SH-SY5Y (cell line): Measurements from ENCODE around the gene LDAH.

Source experiments
- GATA2 ChIP-seq: IDR thresholded peaks from 2 replicates; pipeline ENCODE4 v1.6.1; 2011; ENCODE audit warnings: mild to moderate bottlenecking, low read depth, low read length
- GATA3 ChIP-seq: IDR thresholded peaks from 2 replicates; pipeline ENCODE4 v1.6.1; 2011; ENCODE audit warnings: low read depth, mild to moderate bottlenecking, low read length, moderate library complexity

Gene LDAH

GRCh38 chr2:20812779-20813178 is 10.1 kb downstream of the LDAH start:
- TF ChIP-seq GATA3 (no peak), GATA2 (no peak)

- TF ChIP-seq GATA2 (no peak), GATA3 (no peak)
These were observed 16.6 kb downstream of the LDAH start for GRCh38 chr2:20806286-20806685.

- no peak for TF ChIP-seq GATA2
- TF ChIP-seq GATA3 = no peak
These were observed 18.9 kb downstream of the LDAH start for GRCh38 chr2:20803974-20804373.

- TF ChIP-seq GATA3 = no peak
These were observed 19.6 kb downstream of the LDAH start for GRCh38 chr2:20803226-20803682.

- TF ChIP-seq GATA2 (no peak), GATA3 (no peak)
These were observed 25.8 kb downstream of the LDAH start for GRCh38 chr2:20797096-20797495.

GRCh38 chr2:20796374-20796791 is 26.5 kb downstream of the LDAH start:
- TF ChIP-seq GATA2 (no peak), GATA3 (no peak)

GRCh38 chr2:20781656-20782265 is 41.1 kb downstream of the LDAH start:
- no peak for TF ChIP-seq GATA2
- TF ChIP-seq GATA3 = no peak

GRCh38 chr2:20771299-20771698 is 51.6 kb downstream of the LDAH start:
- no peak for TF ChIP-seq GATA2
- no peak for TF ChIP-seq GATA3

GRCh38 chr2:20766798-20767644 is 55.9 kb downstream of the LDAH start:
- TF ChIP-seq GATA3 (no peak), GATA2 (no peak)

- TF ChIP-seq GATA2 = no peak
- TF ChIP-seq GATA3 = no peak
These were observed 56.7 kb downstream of the LDAH start for GRCh38 chr2:20766213-20766612.

GRCh38 chr2:20762945-20763683 is 59.8 kb downstream of the LDAH start:
- TF ChIP-seq GATA2 = no peak
- no peak for TF ChIP-seq GATA3

GRCh38 chr2:20759487-20759886 is 63.4 kb downstream of the LDAH start:
- TF ChIP-seq GATA2 (no peak), GATA3 (no peak)

GRCh38 chr2:20758997-20759396 is 63.9 kb downstream of the LDAH start:
- TF ChIP-seq GATA2 (no peak), GATA3 (no peak)

GRCh38 chr2:20757405-20758090 is 65.4 kb downstream of the LDAH start:
- TF ChIP-seq GATA3 = no peak
- TF ChIP-seq GATA2 = no peak
